Measurements from ENCODE around the gene HGFAC. TPM values are rescaled to one million over a fixed set of nuclear protein-coding genes. Genes with fewer than 3 reads are reported as not detected.

The HGFAC gene
- total RNA-seq, 1 donor from 2014 or later, result not detected

GRCh38 chr4:3442959-3443749 is 1.4 kb downstream of the HGFAC start:
- no peak for DNase-seq (ENCODE audit: extremely low spot score in 2 of 2)
- TF ChIP-seq, protein P1, sequence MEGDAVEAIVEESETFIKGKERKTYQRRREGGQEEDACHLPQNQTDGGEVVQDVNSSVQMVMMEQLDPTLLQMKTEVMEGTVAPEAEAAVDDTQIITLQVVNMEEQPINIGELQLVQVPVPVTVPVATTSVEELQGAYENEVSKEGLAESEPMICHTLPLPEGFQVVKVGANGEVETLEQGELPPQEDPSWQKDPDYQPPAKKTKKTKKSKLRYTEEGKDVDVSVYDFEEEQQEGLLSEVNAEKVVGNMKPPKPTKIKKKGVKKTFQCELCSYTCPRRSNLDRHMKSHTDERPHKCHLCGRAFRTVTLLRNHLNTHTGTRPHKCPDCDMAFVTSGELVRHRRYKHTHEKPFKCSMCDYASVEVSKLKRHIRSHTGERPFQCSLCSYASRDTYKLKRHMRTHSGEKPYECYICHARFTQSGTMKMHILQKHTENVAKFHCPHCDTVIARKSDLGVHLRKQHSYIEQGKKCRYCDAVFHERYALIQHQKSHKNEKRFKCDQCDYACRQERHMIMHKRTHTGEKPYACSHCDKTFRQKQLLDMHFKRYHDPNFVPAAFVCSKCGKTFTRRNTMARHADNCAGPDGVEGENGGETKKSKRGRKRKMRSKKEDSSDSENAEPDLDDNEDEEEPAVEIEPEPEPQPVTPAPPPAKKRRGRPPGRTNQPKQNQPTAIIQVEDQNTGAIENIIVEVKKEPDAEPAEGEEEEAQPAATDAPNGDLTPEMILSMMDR (IDR thresholded peaks at IDR 0.05), result peak; percentile 97 to 99 (median 97)
- no peak for TF ChIP-seq POLR2A (IDR thresholded peaks at IDR 0.05)
- Histone ChIP-seq H3K27me3 (no peaks in the 10 kb centered on the region), H3K36me3 (no peaks in the 10 kb centered on the region), H3K4me1 (peaks cover 5% of the 10 kb centered on the region), H3K27ac (no peak overlapping the region), H3K9me3 (no peaks in the 10 kb centered on the region), H3K4me3 (no peak overlapping the region)
- intact Hi-C loops (cut with DNase I), result loop anchor here (5.0 kb wide), 1 partner anchor 96 kb away; no protein-coding TSS in a partner anchor

GRCh38 chr4:3443750-3444309 is 2.1 kb downstream of the HGFAC start:
- TF ChIP-seq POLR2A (IDR thresholded peaks at IDR 0.05), result no peak
- TF ChIP-seq, protein P1 (IDR thresholded peaks at IDR 0.05), result no peak
- no peak for TF ChIP-seq POLR2AphosphoS5 (IDR thresholded peaks at IDR 0.05; ENCODE audit: insufficient read depth in 1 of 2, low read depth in 1 of 2)

DNA sequence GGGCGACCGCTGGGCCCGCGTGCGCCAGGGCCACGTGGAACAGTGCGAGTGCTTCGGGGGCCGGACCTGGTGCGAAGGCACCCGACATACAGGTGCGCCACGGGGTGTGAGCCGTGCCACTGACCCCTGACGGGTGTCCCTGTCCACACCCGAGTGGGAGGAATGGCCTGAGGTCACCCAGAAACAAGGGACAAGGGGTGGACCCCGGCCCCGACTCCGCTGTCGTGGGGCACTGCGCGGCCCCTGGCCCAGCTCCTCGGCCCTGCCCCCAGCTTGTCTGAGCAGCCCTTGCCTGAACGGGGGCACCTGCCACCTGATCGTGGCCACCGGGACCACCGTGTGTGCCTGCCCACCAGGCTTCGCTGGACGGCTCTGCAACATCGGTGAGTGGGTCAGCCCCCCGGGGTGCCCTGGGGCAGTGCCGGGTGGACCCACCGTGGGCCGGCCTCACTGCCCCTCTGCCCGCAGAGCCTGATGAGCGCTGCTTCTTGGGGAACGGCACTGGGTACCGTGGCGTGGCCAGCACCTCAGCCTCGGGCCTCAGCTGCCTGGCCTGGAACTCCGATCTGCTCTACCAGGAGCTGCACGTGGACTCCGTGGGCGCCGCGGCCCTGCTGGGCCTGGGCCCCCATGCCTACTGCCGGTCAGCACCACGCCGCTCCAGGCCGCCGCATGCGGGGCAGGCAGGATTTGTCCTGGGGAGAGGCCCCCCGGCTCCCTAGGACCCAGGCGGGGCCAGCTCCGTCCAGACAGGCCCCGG is 2.8 kb downstream of the HGFAC start:
- no peak overlapping the region for H3K4me3 ChIP-seq
- H3K27me3 ChIP-seq, result no peaks in the 10 kb centered on the region
- TF ChIP-seq POLR2AphosphoS5 (IDR thresholded peaks at IDR 0.05; ENCODE audit: insufficient read depth in 1 of 2, low read depth in 1 of 2), result no peak
- TF ChIP-seq, protein P1 (IDR thresholded peaks at IDR 0.05), result no peak
- TF ChIP-seq POLR2A (IDR thresholded peaks at IDR 0.05), result no peak
- H3K36me3 ChIP-seq, result no peaks in the 10 kb centered on the region
- intact Hi-C loops (cut with DNase I), result loop anchor here (5.0 kb wide), 1 partner anchor 97 kb away; no protein-coding TSS in a partner anchor
- H3K27ac ChIP-seq, result no peak overlapping the region
- H3K9me3 ChIP-seq, result no peaks in the 10 kb centered on the region
- H3K4me1 ChIP-seq, result peaks cover 7% of the 10 kb centered on the region
- no peak for DNase-seq (ENCODE audit: extremely low spot score in 2 of 2)

More at GRCh38 chr4:3443750-3444309, 2.1 kb downstream of the HGFAC start:
- Histone ChIP-seq H3K4me3 (no peak overlapping the region), H3K27ac (no peak overlapping the region), H3K36me3 (no peaks in the 10 kb centered on the region), H3K27me3 (no peaks in the 10 kb centered on the region), H3K9me3 (no peaks in the 10 kb centered on the region), H3K4me1 (peaks cover under 1% of the 10 kb centered on the region)
- intact Hi-C loops (cut with DNase I), result loop anchor here (5.0 kb wide), 1 partner anchor 97 kb away; no protein-coding TSS in a partner anchor
- DNase-seq (ENCODE audit: extremely low spot score in 2 of 2), result no peak

- TF ChIP-seq, protein P1 (IDR thresholded peaks at IDR 0.05), result no peak
- TF ChIP-seq POLR2AphosphoS5 (IDR thresholded peaks at IDR 0.05; ENCODE audit: insufficient read depth in 1 of 2, low read depth in 1 of 2) (no peak), POLR2A (IDR thresholded peaks at IDR 0.05) (no peak)
- no peak overlapping the region for H3K4me3 ChIP-seq
- intact Hi-C loops (cut with DNase I), result no loop called here
- no peaks in the 10 kb centered on the region for H3K36me3 ChIP-seq
- no peak overlapping the region for H3K27ac ChIP-seq
- H3K27me3 ChIP-seq, result no peaks in the 10 kb centered on the region
- H3K9me3 ChIP-seq, result no peaks in the 10 kb centered on the region
- DNase-seq (ENCODE audit: extremely low spot score in 2 of 2), result no peak
- H3K4me1 ChIP-seq, result peaks cover 14% of the 10 kb centered on the region
Measured at GRCh38 chr4:3445111-3445820, 3.5 kb downstream of the HGFAC start.
